Activated B cell treated with CpG ODN at 0.5 μM for 24 hours (primary cell): ENCODE measurements around the gene C11orf65. TPM values are rescaled to one million over a fixed set of nuclear protein-coding genes. Genes with fewer than 3 reads are reported as not detected.

Experiments used
- ATAC-seq: fragments of 200-7000 bp; cut with Tn5 transposase; one replicate; pipeline ENCODE4 v1.10.0; 2021; ENCODE audit warnings: low read depth, mild to moderate bottlenecking, moderate library complexity
- CTCF ChIA-PET: fragments of 350-600 bp; sonication (Branson Sonifier 250); formaldehyde crosslinking; loops from one replicate; lab custom pipeline; 2021; ENCODE audit warnings: antibody characterized with exemption; lab: Charles Lee
- POLR2A ChIA-PET: fragments of 350-600 bp; sonication (Branson Sonifier 250); formaldehyde crosslinking; loops from one replicate; lab custom pipeline; 2021; ENCODE audit warnings: antibody characterized with exemption; lab: Charles Lee
- DNase-seq: peaks from one replicate; pipeline ENCODE4 v3.0.0; 2022
- H3K27ac Mint-ChIP-seq: one replicate; pipeline ENCODE4 v1.8.0; 2020; ENCODE audit warnings: mixed read lengths
- H3K27me3 Mint-ChIP-seq: one replicate; pipeline ENCODE4 v1.8.0; 2021; ENCODE audit warnings: mixed read lengths
- H3K36me3 Mint-ChIP-seq: one replicate; pipeline ENCODE4 v1.8.0; 2021; ENCODE audit warnings: low read depth, mixed read lengths
- H3K4me1 Mint-ChIP-seq: one replicate; pipeline ENCODE4 v1.8.0; 2021; ENCODE audit warnings: mixed read lengths
- H3K4me3 Mint-ChIP-seq: one replicate; pipeline ENCODE4 v1.8.0; 2020; ENCODE audit warnings: mild to moderate bottlenecking, mixed read lengths
- H3K9me3 Mint-ChIP-seq: one replicate; pipeline ENCODE4 v1.8.0; 2020; ENCODE audit warnings: mixed read lengths
- CTCF ChIP-seq: fragments of 200-600 bp; IDR thresholded peaks from one replicate; pipeline ENCODE4 v1.8.0; 2022; ENCODE audit warnings: antibody characterized with exemption, mild to moderate bottlenecking
- intact Hi-C: fragments of 100-400 bp; cut with micrococcal nuclease; formaldehyde crosslinking; loops from one replicate; pipeline ENCODE4 v1.15.1; 2024
- total RNA-seq: library from RNA; stranded (reverse); gene quantifications from 2 replicates; pipeline ENCODE4 v1.2.3, GENCODE V29; 2022

The C11orf65 gene
- total RNA-seq, 1 donor from 2014 or later, result 1.7 TPM

- no peak overlapping the region for H3K4me3 Mint-ChIP-seq
- no peaks in the 10 kb centered on the region for H3K9me3 Mint-ChIP-seq
- H3K36me3 Mint-ChIP-seq, result peaks cover 10% of the 10 kb centered on the region
- no peak for DNase-seq
- no peak for ATAC-seq
- POLR2A ChIA-PET, result no interaction called here
- CTCF ChIA-PET, result no interaction called here
- intact Hi-C loops, result loop anchor here (10.0 kb wide), 3 partner anchors 269 to 1039 kb away; partner anchors contain the start of genes ACAT1, ATM, CWF19L2 and NPAT
- no peaks in the 10 kb centered on the region for H3K27me3 Mint-ChIP-seq
- H3K27ac Mint-ChIP-seq, result no peak overlapping the region
- no peak for TF ChIP-seq CTCF
- peaks cover 15% of the 10 kb centered on the region for H3K4me1 Mint-ChIP-seq
Observed at GRCh38 chr11:108494182-108494581, 26.9 kb upstream of the C11orf65 start.

GRCh38 chr11:108491936-108492335 is 24.6 kb upstream of the C11orf65 start:
- H3K27me3 Mint-ChIP-seq, result no peaks in the 10 kb centered on the region
- TF ChIP-seq CTCF, result no peak
- ChIA-PET POLR2A (no interaction called here), CTCF (no interaction called here)
- no peaks in the 10 kb centered on the region for H3K9me3 Mint-ChIP-seq
- DNase-seq, result no peak
- intact Hi-C loops, result loop anchor here (10.0 kb wide), 3 partner anchors 267 to 1037 kb away; partner anchors contain the start of genes ACAT1, ATM, CWF19L2 and NPAT
- H3K36me3 Mint-ChIP-seq, result peaks cover 15% of the 10 kb centered on the region
- peaks cover 6% of the 10 kb centered on the region for H3K4me1 Mint-ChIP-seq
- H3K27ac Mint-ChIP-seq, result no peak overlapping the region
- H3K4me3 Mint-ChIP-seq, result no peak overlapping the region
- ATAC-seq, result no peak

GRCh38 chr11:108486828-108487227 is 19.5 kb upstream of the C11orf65 start:
- H3K9me3 Mint-ChIP-seq, result no peaks in the 10 kb centered on the region
- H3K36me3 Mint-ChIP-seq, result peaks cover 42% of the 10 kb centered on the region
- no peak for TF ChIP-seq CTCF
- no peaks in the 10 kb centered on the region for H3K27me3 Mint-ChIP-seq
- no peak overlapping the region for H3K4me3 Mint-ChIP-seq
- ChIA-PET POLR2A (no interaction called here), CTCF (no interaction called here)
- no peaks in the 10 kb centered on the region for H3K4me1 Mint-ChIP-seq
- DNase-seq (no peak), ATAC-seq (no peak)
- intact Hi-C loops, result no loop called here
- no peak overlapping the region for H3K27ac Mint-ChIP-seq

DNA sequence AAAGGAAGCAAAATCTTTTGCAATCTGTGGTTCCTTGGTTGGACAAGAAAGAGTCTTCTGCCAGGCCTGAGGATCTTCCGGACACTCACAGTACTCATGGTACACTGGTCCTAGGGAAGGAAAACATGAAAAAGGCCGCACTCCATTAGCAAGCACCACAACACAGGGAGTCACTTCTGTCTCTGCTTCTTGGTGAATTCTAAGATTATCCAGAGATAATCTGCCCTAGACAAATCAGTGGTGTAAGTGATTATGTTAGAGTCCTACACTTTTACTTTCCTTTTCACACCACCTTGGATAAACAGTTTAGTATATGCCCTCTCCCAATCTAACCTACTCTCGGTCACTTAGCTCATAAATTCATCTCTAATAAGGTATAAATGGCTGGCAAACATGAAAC is 19.0 kb upstream of the C11orf65 start:
- Mint-ChIP-seq H3K36me3 (peaks cover 47% of the 10 kb centered on the region), H3K4me3 (no peak overlapping the region), H3K9me3 (no peaks in the 10 kb centered on the region), H3K4me1 (no peaks in the 10 kb centered on the region), H3K27ac (no peak overlapping the region), H3K27me3 (no peaks in the 10 kb centered on the region)
- intact Hi-C loops, result no loop called here
- no peak for ATAC-seq
- no peak for DNase-seq
- POLR2A ChIA-PET, result no interaction called here
- CTCF ChIA-PET, result no interaction called here
- TF ChIP-seq CTCF, result no peak

DNA sequence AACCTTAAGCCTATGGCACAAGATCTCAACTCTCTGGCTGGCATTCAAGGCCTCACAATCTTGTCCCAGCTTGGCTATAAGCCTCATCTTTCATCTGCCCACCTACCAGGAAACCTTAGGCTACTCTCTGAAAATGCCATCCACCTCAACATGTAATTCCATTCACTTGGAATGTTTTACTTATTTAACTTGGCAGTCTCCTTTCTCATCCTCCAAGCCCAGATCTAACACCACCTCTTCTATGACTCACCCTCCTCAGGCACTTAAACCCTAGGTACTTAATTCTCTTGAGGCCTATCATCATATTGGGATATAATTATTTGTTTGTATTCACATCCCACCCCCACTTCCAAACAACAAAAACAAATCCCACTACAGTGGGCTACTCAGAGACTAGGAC is 15.8 kb upstream of the C11orf65 start:
- H3K4me3 Mint-ChIP-seq, result no peak overlapping the region
- peaks cover 42% of the 10 kb centered on the region for H3K36me3 Mint-ChIP-seq
- H3K9me3 Mint-ChIP-seq, result no peaks in the 10 kb centered on the region
- ChIA-PET POLR2A (no interaction called here), CTCF (no interaction called here)
- intact Hi-C loops, result no loop called here
- no peak for DNase-seq
- H3K27me3 Mint-ChIP-seq, result no peaks in the 10 kb centered on the region
- H3K4me1 Mint-ChIP-seq, result no peaks in the 10 kb centered on the region
- TF ChIP-seq CTCF, result no peak
- no peak for ATAC-seq
- no peak overlapping the region for H3K27ac Mint-ChIP-seq
